ENCODE data around the gene HSFX4. TPM values are rescaled to one million over a fixed set of nuclear protein-coding genes. Genes with fewer than 3 reads are reported as not detected.
A peak's percentile ranks its signal among the peaks of the same experiment; 100 is the strongest.
"Not testable (repeated sequence)": the region's sequence is repeated elsewhere in the genome, so short reads cannot be mapped to it uniquely, and the experiment has no call there.

Gene HSFX4
- total and polyA plus RNA-seq, 2 donors from 2014 or later, result not detected

GRCh38 chrX:149939655-149939904 is 10.2 kb downstream of the HSFX4 start:
- Histone ChIP-seq H3K27me3 (ENCODE audit: control insufficient read depth, insufficient read depth, low read length) (no peaks in the 10 kb centered on the region), H3K4me3 (ENCODE audit: low read length in 3 of 3) (peak overlapping the region in 2 of 3 donors; percentile 53 to 57), H3K9me3 (ENCODE audit: control insufficient read depth in 2 of 3, insufficient read depth in 1 of 3, low read length in 3 of 3) (no peaks in the 10 kb centered on the region), H3K27ac (ENCODE audit: low read depth in 2 of 2, low read length in 2 of 2) (peak overlapping the region; percentile 94 to 97), H3K36me3 (ENCODE audit: control insufficient read depth in 2 of 3, insufficient read depth in 3 of 3, low read length in 3 of 3) (no peaks in the 10 kb centered on the region), H3K4me1 (ENCODE audit: control insufficient read depth in 2 of 3, insufficient read depth in 2 of 3, low read depth in 1 of 3, low read length in 3 of 3) (peaks cover 0 to 6% (median 0%) of the 10 kb centered on the region in 3 donors), H3K9ac (ENCODE audit: low read length in 3 of 3) (peak overlapping the region in 1 of 3 donors; percentile 19)
- no peak for DNase-seq
- TF ChIP-seq, protein P1, sequence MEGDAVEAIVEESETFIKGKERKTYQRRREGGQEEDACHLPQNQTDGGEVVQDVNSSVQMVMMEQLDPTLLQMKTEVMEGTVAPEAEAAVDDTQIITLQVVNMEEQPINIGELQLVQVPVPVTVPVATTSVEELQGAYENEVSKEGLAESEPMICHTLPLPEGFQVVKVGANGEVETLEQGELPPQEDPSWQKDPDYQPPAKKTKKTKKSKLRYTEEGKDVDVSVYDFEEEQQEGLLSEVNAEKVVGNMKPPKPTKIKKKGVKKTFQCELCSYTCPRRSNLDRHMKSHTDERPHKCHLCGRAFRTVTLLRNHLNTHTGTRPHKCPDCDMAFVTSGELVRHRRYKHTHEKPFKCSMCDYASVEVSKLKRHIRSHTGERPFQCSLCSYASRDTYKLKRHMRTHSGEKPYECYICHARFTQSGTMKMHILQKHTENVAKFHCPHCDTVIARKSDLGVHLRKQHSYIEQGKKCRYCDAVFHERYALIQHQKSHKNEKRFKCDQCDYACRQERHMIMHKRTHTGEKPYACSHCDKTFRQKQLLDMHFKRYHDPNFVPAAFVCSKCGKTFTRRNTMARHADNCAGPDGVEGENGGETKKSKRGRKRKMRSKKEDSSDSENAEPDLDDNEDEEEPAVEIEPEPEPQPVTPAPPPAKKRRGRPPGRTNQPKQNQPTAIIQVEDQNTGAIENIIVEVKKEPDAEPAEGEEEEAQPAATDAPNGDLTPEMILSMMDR (IDR thresholded peaks at IDR 0.05; ENCODE audit: borderline replicate concordance, extremely low read depth, insufficient read depth), result no peak
- FAIRE-seq, result no peak
- intact Hi-C loops (cut with DNase I), result no loop called here

DNA sequence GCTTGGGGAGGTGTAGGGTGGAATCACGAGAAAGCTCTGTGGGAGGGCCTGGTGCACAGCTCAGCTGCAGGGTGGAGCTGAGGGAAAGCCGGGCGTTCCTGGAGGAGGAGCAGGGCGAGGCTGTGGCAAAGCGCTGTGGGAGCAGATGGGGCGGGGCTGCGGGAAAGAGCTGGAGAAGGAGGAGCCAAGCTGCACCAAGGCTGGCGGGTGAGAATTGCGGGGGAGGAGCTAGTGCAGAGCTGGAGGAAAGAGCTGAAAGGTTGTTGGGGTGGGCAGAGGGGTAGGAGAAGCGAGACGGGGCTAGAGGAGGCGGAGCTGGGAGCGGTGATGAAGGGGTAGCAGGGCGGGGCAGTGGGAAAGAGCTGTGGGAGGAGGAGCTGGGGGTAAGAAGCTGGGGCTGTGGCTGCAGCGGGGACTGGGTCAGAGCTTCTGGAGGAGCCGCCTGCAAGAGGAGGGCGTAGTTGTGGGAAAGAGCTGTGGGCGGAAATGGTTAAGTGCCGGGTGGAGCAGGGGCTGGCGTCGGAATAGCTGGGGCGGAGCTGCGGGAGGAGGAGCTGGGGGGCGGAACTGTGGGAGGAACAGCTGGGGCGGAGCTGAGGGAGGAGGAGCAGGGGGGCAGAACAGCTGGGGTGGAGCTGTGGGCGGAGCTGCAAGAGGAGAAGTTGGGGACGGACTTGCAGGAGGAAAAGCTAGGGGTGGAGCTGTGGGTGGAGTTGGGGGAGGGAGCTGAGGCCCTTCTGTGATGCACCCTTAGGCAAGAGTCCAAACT is 10.7 kb downstream of the HSFX4 start:
- peak overlapping the region; percentile 52 to 57 (median 53) for H3K4me3 ChIP-seq (ENCODE audit: low read length in 3 of 3)
- peaks cover 0 to 6% (median 0%) of the 10 kb centered on the region in 3 donors for H3K4me1 ChIP-seq (ENCODE audit: control insufficient read depth in 2 of 3, insufficient read depth in 2 of 3, low read depth in 1 of 3, low read length in 3 of 3)
- H3K27ac ChIP-seq (ENCODE audit: low read depth in 2 of 2, low read length in 2 of 2), result peak overlapping the region; percentile 94 to 97
- peak overlapping the region in 2 of 3 donors; percentile 18 to 19 for H3K9ac ChIP-seq (ENCODE audit: low read length in 3 of 3)
- FAIRE-seq, result peak; percentile 97
- H3K9me3 ChIP-seq (ENCODE audit: control insufficient read depth in 2 of 3, insufficient read depth in 1 of 3, low read length in 3 of 3), result no peaks in the 10 kb centered on the region
- TF ChIP-seq, protein P1 (IDR thresholded peaks at IDR 0.05; ENCODE audit: borderline replicate concordance, extremely low read depth, insufficient read depth), result no peak
- H3K36me3 ChIP-seq (ENCODE audit: control insufficient read depth in 2 of 3, insufficient read depth in 3 of 3, low read length in 3 of 3), result no peaks in the 10 kb centered on the region
- no peaks in the 10 kb centered on the region for H3K27me3 ChIP-seq (ENCODE audit: control insufficient read depth, insufficient read depth, low read length)
- DNase-seq, result peak; percentile 96 to 98 (median 97)
- intact Hi-C loops (cut with DNase I), result no loop called here

GRCh38 chrX:149940674-149941024 is 11.3 kb downstream of the HSFX4 start:
- DNase-seq; FAIRE-seq; H3K4me1 ChIP-seq (ENCODE audit: control insufficient read depth in 2 of 3, insufficient read depth in 2 of 3, low read depth in 1 of 3, low read length in 3 of 3); H3K36me3 ChIP-seq (ENCODE audit: control insufficient read depth in 2 of 3, insufficient read depth in 3 of 3, low read length in 3 of 3); H3K27me3 ChIP-seq (ENCODE audit: control insufficient read depth, insufficient read depth, low read length); intact Hi-C loops (cut with DNase I); H3K9me3 ChIP-seq (ENCODE audit: control insufficient read depth in 2 of 3, insufficient read depth in 1 of 3, low read length in 3 of 3); H3K9ac ChIP-seq (ENCODE audit: low read length in 3 of 3): not testable (repeated sequence)
- TF ChIP-seq, protein P1 (IDR thresholded peaks at IDR 0.05; ENCODE audit: borderline replicate concordance, extremely low read depth, insufficient read depth), result peak; percentile 32
- Histone ChIP-seq H3K4me3 (ENCODE audit: low read length in 3 of 3) (peak overlapping the region in 2 of 3 donors; percentile 10 to 24), H3K27ac (ENCODE audit: low read depth in 2 of 2, low read length in 2 of 2) (peak overlapping the region; percentile 7 to 11)

DNA sequence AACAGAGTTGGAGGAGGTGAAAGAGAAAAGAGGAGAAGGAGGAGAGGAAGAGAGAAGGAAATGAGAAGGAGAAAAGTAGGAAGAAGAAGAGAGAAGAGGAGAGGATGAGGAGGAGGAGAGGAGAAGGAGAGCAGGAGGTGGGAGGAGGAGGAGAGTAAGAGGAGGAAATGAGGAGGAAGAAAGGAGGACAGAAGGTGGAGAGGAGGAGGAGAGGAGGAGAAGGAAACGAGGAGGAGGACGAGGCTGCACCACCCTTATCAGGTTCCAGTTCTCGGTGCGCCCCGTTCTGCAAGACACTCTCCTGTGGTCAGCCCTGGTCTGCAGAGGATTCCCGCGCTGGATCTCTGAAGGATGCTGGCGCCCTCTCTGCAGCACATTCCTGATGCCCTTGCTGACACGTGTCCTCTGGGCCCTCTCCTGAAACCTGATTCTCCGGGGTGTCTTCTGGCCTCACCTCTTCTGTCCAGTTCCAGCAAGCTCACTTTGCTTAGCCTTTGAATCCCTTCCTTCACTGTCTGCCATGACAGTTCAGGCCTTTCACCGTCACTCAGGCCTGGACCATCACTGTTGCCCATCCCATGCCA is 15.8 kb downstream of the HSFX4 start:
- intact Hi-C loops (cut with DNase I); FAIRE-seq; H3K9me3 ChIP-seq (ENCODE audit: control insufficient read depth in 2 of 3, insufficient read depth in 1 of 3, low read length in 3 of 3): not testable (repeated sequence)

GRCh38 chrX:149945820-149946219 is 16.4 kb downstream of the HSFX4 start:
- H3K9me3 ChIP-seq (ENCODE audit: control insufficient read depth in 2 of 3, insufficient read depth in 1 of 3, low read length in 3 of 3); H3K4me3 ChIP-seq (ENCODE audit: low read length in 3 of 3); intact Hi-C loops (cut with DNase I); H3K4me1 ChIP-seq (ENCODE audit: control insufficient read depth in 2 of 3, insufficient read depth in 2 of 3, low read depth in 1 of 3, low read length in 3 of 3); DNase-seq; H3K36me3 ChIP-seq (ENCODE audit: control insufficient read depth in 2 of 3, insufficient read depth in 3 of 3, low read length in 3 of 3); H3K27me3 ChIP-seq (ENCODE audit: control insufficient read depth, insufficient read depth, low read length); H3K9ac ChIP-seq (ENCODE audit: low read length in 3 of 3); H3K27ac ChIP-seq (ENCODE audit: low read depth in 2 of 2, low read length in 2 of 2); FAIRE-seq: not testable (repeated sequence)

More for the DNA sequence above, 15.8 kb downstream of the HSFX4 start:
- not testable (repeated sequence) for H3K27ac ChIP-seq (ENCODE audit: low read depth in 2 of 2, low read length in 2 of 2); H3K4me3 ChIP-seq (ENCODE audit: low read length in 3 of 3); DNase-seq; H3K4me1 ChIP-seq (ENCODE audit: control insufficient read depth in 2 of 3, insufficient read depth in 2 of 3, low read depth in 1 of 3, low read length in 3 of 3); H3K9ac ChIP-seq (ENCODE audit: low read length in 3 of 3); H3K27me3 ChIP-seq (ENCODE audit: control insufficient read depth, insufficient read depth, low read length); H3K36me3 ChIP-seq (ENCODE audit: control insufficient read depth in 2 of 3, insufficient read depth in 3 of 3, low read length in 3 of 3)

DNA sequence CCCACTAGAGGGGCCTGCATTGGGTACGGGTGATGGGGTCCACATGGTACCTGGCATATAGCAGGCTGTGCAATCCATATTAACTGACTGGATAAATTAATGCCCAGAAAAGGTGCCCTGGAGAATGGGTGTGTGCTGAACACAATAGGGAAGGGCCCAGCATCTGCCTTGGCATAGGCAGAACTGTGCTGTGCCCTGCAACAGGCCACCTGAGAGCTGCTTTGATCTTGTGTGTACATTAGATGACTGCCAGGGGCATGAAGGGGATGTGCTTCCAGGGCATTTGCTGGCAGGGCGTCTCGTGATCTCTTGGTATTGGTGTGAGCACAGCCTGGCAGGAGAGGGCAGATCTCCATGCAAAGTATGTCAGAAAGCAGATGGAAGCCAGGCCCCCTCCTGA is 17.6 kb downstream of the HSFX4 start:
- H3K9me3 ChIP-seq (ENCODE audit: control insufficient read depth in 2 of 3, insufficient read depth in 1 of 3, low read length in 3 of 3); FAIRE-seq; H3K27ac ChIP-seq (ENCODE audit: low read depth in 2 of 2, low read length in 2 of 2); H3K4me3 ChIP-seq (ENCODE audit: low read length in 3 of 3); H3K36me3 ChIP-seq (ENCODE audit: control insufficient read depth in 2 of 3, insufficient read depth in 3 of 3, low read length in 3 of 3); H3K4me1 ChIP-seq (ENCODE audit: control insufficient read depth in 2 of 3, insufficient read depth in 2 of 3, low read depth in 1 of 3, low read length in 3 of 3); H3K9ac ChIP-seq (ENCODE audit: low read length in 3 of 3); intact Hi-C loops (cut with DNase I); H3K27me3 ChIP-seq (ENCODE audit: control insufficient read depth, insufficient read depth, low read length); DNase-seq: not testable (repeated sequence)
